ENCODE results near the gene NRP2. TPM values are rescaled to one million over a fixed set of nuclear protein-coding genes. Genes with fewer than 3 reads are reported as not detected.
A peak's percentile ranks its signal among the peaks of the same experiment; 100 is the strongest.

Gene NRP2
- total RNA-seq, 4 donors from 2014 or later, result 35.1 to 146 (median 63.9) TPM

- intact Hi-C loops (cut with DNase I; ENCODE audit: low total_unique reads) (no loop called here), in situ Hi-C loops (cut with MboI; ENCODE audit: low pct_ligation_motif_present in 1 of 4, low pct_unique_long_range_greater_than_20kb in 1 of 4, low sequenced_read_pairs in 3 of 4) (no loop called here)
- no peaks in the 10 kb centered on the region for H3K36me3 ChIP-seq
- DNase-seq, result no peak
- H3K27ac ChIP-seq, result peak overlapping the region; percentile 6 to 87 (median 50)
- H3K4me3 ChIP-seq, result no peak overlapping the region
- WGBS, 2 donors (ENCODE audit: low coverage in 1 of 2), result 70 to 95% methylated on average over 1 to 4 of the region's 4 CpGs
- peaks cover 0 to 5% (median 0%) of the 10 kb centered on the region in 4 donors for H3K4me1 ChIP-seq
- H3K9me3 ChIP-seq, result no peaks in the 10 kb centered on the region
- H3K27me3 ChIP-seq, result no peaks in the 10 kb centered on the region
- TF ChIP-seq CTCF (IDR thresholded peaks at IDR 0.05), result no peak
- no peak for TF ChIP-seq POLR2AphosphoS5 (IDR thresholded peaks at IDR 0.05)
- no peak for TF ChIP-seq POLR2A (IDR thresholded peaks at IDR 0.05)
- TF ChIP-seq EP300 (IDR thresholded peaks at IDR 0.05; ENCODE audit: low read depth), result no peak
Observed at GRCh38 chr2:205786976-205787375, 104.7 kb downstream of the NRP2 start.

- 70% methylated on average over 3 of the region's 3 CpGs; no CpG with 5 or more reads in 1 of the 2 donors for WGBS, 2 donors (ENCODE audit: low coverage in 1 of 2)
- TF ChIP-seq POLR2A (IDR thresholded peaks at IDR 0.05), result no peak
- TF ChIP-seq CTCF (IDR thresholded peaks at IDR 0.05), result no peak
- no peak for TF ChIP-seq EP300 (IDR thresholded peaks at IDR 0.05; ENCODE audit: low read depth)
- TF ChIP-seq POLR2AphosphoS5 (IDR thresholded peaks at IDR 0.05), result no peak
- Histone ChIP-seq H3K4me1 (peaks cover 0 to 5% (median 0%) of the 10 kb centered on the region in 4 donors), H3K36me3 (no peaks in the 10 kb centered on the region), H3K27me3 (no peaks in the 10 kb centered on the region), H3K9me3 (no peaks in the 10 kb centered on the region), H3K27ac (peak overlapping the region; percentile 15 to 87 (median 48)), H3K4me3 (no peak overlapping the region)
- in situ Hi-C loops (cut with MboI; ENCODE audit: low pct_ligation_motif_present in 1 of 4, low pct_unique_long_range_greater_than_20kb in 1 of 4, low sequenced_read_pairs in 3 of 4), result no loop called here
- no peak for DNase-seq
- intact Hi-C loops (cut with DNase I; ENCODE audit: low total_unique reads), result no loop called here
Observed at GRCh38 chr2:205787761-205788160, 105.5 kb downstream of the NRP2 start.

GRCh38 chr2:205789906-205790305 lies 107.6 kb downstream of the NRP2 start:
- Histone ChIP-seq H3K4me3 (no peak overlapping the region), H3K9me3 (no peaks in the 10 kb centered on the region), H3K4me1 (no peaks in the 10 kb centered on the region), H3K36me3 (no peaks in the 10 kb centered on the region), H3K27me3 (no peaks in the 10 kb centered on the region), H3K27ac (peak overlapping the region in 3 of 4 donors; percentile 60 to 87 (median 81))
- 74 to 100% methylated on average over 1 of the region's 1 CpG for WGBS, 2 donors (ENCODE audit: low coverage in 1 of 2)
- TF ChIP-seq CTCF (IDR thresholded peaks at IDR 0.05) (no peak), EP300 (IDR thresholded peaks at IDR 0.05; ENCODE audit: low read depth) (no peak), POLR2A (IDR thresholded peaks at IDR 0.05) (no peak), POLR2AphosphoS5 (IDR thresholded peaks at IDR 0.05) (no peak)
- intact Hi-C loops (cut with DNase I; ENCODE audit: low total_unique reads), result no loop called here
- DNase-seq, result no peak
- in situ Hi-C loops (cut with MboI; ENCODE audit: low pct_ligation_motif_present in 1 of 4, low pct_unique_long_range_greater_than_20kb in 1 of 4, low sequenced_read_pairs in 3 of 4), result no loop called here

- no peaks in the 10 kb centered on the region for H3K36me3 ChIP-seq
- intact Hi-C loops (cut with DNase I; ENCODE audit: low total_unique reads), result no loop called here
- H3K27me3 ChIP-seq, result no peaks in the 10 kb centered on the region
- in situ Hi-C loops (cut with MboI; ENCODE audit: low pct_ligation_motif_present in 1 of 4, low pct_unique_long_range_greater_than_20kb in 1 of 4, low sequenced_read_pairs in 3 of 4), result no loop called here
- WGBS, 2 donors (ENCODE audit: low coverage in 1 of 2), result 75 to 79% methylated on average over 3 of the region's 3 CpGs
- no peak overlapping the region for H3K4me3 ChIP-seq
- no peaks in the 10 kb centered on the region for H3K9me3 ChIP-seq
- no peaks in the 10 kb centered on the region for H3K4me1 ChIP-seq
- peak overlapping the region; percentile 53 to 87 (median 70) for H3K27ac ChIP-seq
- no peak for DNase-seq
- no peak for TF ChIP-seq CTCF (IDR thresholded peaks at IDR 0.05)
- no peak for TF ChIP-seq POLR2A (IDR thresholded peaks at IDR 0.05)
- peak; percentile 43 to 60 (median 48) for TF ChIP-seq POLR2AphosphoS5 (IDR thresholded peaks at IDR 0.05)
Observed at GRCh38 chr2:205792908-205793307, 110.6 kb downstream of the NRP2 start.

All from transverse colon (tissue), 4 donors.